Testis (tissue), 3 donors: Measurements from ENCODE around the gene TMIGD1. TPM values are rescaled to one million over a fixed set of nuclear protein-coding genes. Genes with fewer than 3 reads are reported as not detected.

Experiments used
- DNase-seq: peaks from one replicate; pipeline ENCODE4 v3.0.0-alpha.2; 2019
- H3K27ac ChIP-seq, 2 donors: fragments of 200-600 bp; sonication (generic); one replicate each; pipeline ENCODE4 v1.5.1; 2019
- H3K27me3 ChIP-seq: fragments of 200-600 bp; sonication (generic); one replicate; pipeline ENCODE4 v1.5.1; 2019
- H3K36me3 ChIP-seq: fragments of 200-600 bp; sonication (generic); one replicate; pipeline ENCODE4 v1.5.1; 2017; ENCODE audit warnings: low read depth; ENCODE audit errors: missing control alignments
- H3K4me1 ChIP-seq: fragments of 200-600 bp; sonication (generic); one replicate; pipeline ENCODE4 v1.5.1; 2019
- H3K4me3 ChIP-seq, 2 donors: fragments of 200-600 bp; sonication (generic); one replicate each; pipeline ENCODE4 v1.5.1; 2017 to 2019
- H3K9me3 ChIP-seq: fragments of 200-600 bp; sonication (generic); one replicate; pipeline ENCODE4 v1.5.1; 2017
- POLR2A ChIP-seq: fragments of 450-650 bp; IDR thresholded peaks from one replicate; pipeline ENCODE4 v1.6.1; 2017; ENCODE audit warnings: antibody characterized with exemption, mild to moderate bottlenecking, moderate library complexity
- WGBS, 2 donors: methylation state at CpG; one replicate each; pipeline ENCODE4 v1.1.5; 2018; 5-methylcytosine and 5-hydroxymethylcytosine counted together
- intact Hi-C: fragments of 100-400 bp; cut with DNase I; formaldehyde crosslinking; loops from one replicate; pipeline ENCODE4 v1.15.1; 2023; ENCODE audit warnings: low total_unique reads
- polyA plus RNA-seq: library from polyadenylated mRNA; stranded (reverse); fragments of 350-450 nt; fragmentation: Illumina TruSeq; extraction: RNeasy Lipid Tissue Mini Kit (QIAGEN cat#74804); gene quantifications from one replicate; pipeline ENCODE4 v1.2.3, GENCODE V29; 2014; ENCODE audit warnings: low read depth, low replicate concordance; ENCODE audit not compliant: insufficient read depth
- total RNA-seq, 2 donors: library from RNA; depleted of rRNA; stranded (reverse); fragments of >200 nt; gene quantifications; one replicate each; pipeline ENCODE4 v1.2.3, GENCODE V29; 2016
- TF ChIP-seq, protein P1 (sequence below), 3 experiments: fragments of 450-650 bp in 2 of 3; fragments of 200-600 bp in 1 of 3; sonication (generic) in 1 of 3; IDR thresholded peaks; one replicate each; pipeline ENCODE4 v1.5.1; 2016 to 2019; ENCODE audit warnings: antibody characterized with exemption in 3 of 3, mild to moderate bottlenecking in 2 of 3, moderate library complexity in 1 of 3

TMIGD1 gene
- total and polyA plus RNA-seq, 3 donors from 2014 or later: not detected

DNA sequence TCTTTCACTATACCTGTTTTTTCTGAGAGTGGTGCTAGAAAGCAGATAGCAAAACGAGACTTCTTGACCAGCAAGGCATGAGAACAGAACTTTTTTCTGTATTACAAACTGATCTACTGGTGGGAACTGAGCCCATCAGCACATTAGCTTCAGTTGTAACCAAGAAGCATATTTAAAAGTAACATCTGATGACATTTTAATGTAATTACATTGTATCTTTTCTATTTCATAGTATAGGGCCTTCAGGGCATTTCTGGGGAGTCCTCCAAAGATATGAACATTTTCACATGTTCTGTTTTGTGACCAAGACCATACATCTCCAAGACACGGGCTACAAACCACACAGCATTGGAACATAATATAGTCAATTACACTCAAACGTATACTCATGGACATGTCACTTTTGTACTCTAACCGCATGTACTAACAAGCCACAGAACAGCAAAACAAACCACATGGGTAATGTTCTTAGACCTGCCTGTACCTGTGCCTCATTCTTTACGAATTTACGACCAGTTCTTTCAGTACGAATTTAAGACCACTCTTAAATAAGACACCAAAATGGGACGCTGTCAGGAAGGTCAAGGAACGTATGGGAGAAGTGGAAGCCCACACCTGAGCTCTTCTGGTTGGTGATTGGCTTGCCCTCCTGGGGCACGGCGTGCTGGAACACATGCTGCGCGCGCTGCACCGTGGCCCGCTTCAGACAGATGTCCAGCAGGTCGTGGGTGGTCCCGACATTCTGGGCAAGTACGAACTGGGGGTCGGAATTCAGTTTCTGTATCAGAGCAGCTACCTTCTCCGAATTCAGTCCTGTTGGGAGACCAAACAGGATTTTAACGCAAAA is 42.9 kb downstream of the TMIGD1 start:
- WGBS, 2 donors: 1 to 2% methylated on average over 22 of the region's 22 CpGs
- Histone ChIP-seq H3K4me1 (peaks cover 12% of the 10 kb centered on the region), H3K27me3 (no peaks in the 10 kb centered on the region), H3K36me3 (no peaks in the 10 kb centered on the region), H3K4me3 (peak overlapping the region; percentile 91 to 92), H3K27ac (peak overlapping the region; percentile 36 to 74), H3K9me3 (no peaks in the 10 kb centered on the region)
- TF ChIP-seq, protein P1, sequence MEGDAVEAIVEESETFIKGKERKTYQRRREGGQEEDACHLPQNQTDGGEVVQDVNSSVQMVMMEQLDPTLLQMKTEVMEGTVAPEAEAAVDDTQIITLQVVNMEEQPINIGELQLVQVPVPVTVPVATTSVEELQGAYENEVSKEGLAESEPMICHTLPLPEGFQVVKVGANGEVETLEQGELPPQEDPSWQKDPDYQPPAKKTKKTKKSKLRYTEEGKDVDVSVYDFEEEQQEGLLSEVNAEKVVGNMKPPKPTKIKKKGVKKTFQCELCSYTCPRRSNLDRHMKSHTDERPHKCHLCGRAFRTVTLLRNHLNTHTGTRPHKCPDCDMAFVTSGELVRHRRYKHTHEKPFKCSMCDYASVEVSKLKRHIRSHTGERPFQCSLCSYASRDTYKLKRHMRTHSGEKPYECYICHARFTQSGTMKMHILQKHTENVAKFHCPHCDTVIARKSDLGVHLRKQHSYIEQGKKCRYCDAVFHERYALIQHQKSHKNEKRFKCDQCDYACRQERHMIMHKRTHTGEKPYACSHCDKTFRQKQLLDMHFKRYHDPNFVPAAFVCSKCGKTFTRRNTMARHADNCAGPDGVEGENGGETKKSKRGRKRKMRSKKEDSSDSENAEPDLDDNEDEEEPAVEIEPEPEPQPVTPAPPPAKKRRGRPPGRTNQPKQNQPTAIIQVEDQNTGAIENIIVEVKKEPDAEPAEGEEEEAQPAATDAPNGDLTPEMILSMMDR (IDR thresholded peaks at IDR 0.05): no peak
- TF ChIP-seq POLR2A: no peak
- intact Hi-C loops: no loop called here
- DNase-seq: peak; percentile 75

DNA sequence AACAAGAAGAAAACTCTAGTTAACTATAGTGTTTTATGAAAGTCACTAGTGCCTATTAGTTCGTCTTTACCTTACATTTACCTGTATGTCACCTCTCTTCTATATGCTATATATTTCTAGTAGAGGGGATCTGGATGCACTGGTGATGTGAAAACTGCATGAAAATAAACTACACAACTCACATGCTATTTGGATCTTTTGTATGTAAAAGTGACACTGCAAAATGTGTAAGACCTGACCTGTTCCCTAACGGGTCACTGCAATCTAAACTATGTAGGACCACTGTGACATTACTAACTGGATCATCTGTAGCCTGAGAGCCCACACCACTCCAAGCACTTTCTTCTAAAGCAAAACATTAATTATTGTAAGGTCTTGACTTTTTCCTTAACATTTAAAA is 43.8 kb downstream of the TMIGD1 start:
- TF ChIP-seq, protein P1 (IDR thresholded peaks at IDR 0.05): no peak
- TF ChIP-seq POLR2A: no peak
- no peaks in the 10 kb centered on the region for H3K36me3 ChIP-seq
- no peak overlapping the region for H3K4me3 ChIP-seq
- peaks cover 12% of the 10 kb centered on the region for H3K4me1 ChIP-seq
- intact Hi-C loops: no loop called here
- no peak for DNase-seq
- no peaks in the 10 kb centered on the region for H3K9me3 ChIP-seq
- no peak overlapping the region for H3K27ac ChIP-seq
- WGBS, 2 donors: 53 to 70% methylated on average over 2 of the region's 2 CpGs
- H3K27me3 ChIP-seq: no peaks in the 10 kb centered on the region

DNA sequence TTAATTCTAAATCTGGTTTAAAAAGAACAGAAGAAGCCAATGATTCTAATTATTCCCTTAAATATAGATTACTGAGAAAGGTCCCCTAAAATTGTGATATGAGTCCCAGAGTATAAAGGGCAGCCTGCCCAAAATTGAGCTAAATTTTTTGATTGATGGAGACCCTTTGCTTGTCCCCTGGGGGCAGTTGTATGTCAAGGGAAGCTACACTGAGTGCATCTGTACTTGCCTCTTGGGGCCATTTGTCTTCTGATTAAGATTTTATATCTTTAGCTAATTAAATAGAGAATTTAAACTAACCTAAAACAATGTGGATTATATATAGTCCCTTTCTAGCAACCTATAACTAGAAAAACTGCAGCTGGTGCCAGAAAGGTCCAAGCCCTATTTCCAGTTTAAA is 54.7 kb downstream of the TMIGD1 start:
- Histone ChIP-seq H3K27me3 (no peaks in the 10 kb centered on the region), H3K27ac (no peak overlapping the region), H3K36me3 (no peaks in the 10 kb centered on the region), H3K9me3 (no peaks in the 10 kb centered on the region), H3K4me1 (no peaks in the 10 kb centered on the region), H3K4me3 (no peak overlapping the region)
- TF ChIP-seq, protein P1 (IDR thresholded peaks at IDR 0.05): no peak
- TF ChIP-seq POLR2A: no peak
- intact Hi-C loops: loop anchor here (10.0 kb wide), 1 partner anchor 154 kb away; no protein-coding TSS in a partner anchor
- DNase-seq: no peak

DNA sequence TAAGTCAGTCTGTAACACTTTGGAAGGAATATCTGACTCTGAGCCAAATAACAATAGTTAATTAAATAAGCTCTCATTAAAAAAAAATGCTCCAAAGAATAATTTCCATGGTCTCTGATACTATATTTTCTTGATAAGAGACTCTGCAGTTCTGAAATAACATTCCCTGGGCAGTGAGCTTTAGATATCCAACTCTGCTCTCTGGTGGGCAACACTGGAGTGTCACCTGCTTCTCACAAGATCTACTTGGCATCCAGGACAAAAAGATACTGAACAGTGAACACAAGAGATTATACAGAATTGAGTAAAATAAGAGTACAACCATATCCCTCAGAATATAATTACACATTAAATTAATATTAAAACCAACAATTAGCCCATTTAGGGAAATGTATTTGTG is 55.8 kb downstream of the TMIGD1 start:
- DNase-seq: peak; percentile 76
- Histone ChIP-seq H3K4me1 (no peaks in the 10 kb centered on the region), H3K27ac (no peak overlapping the region), H3K9me3 (no peaks in the 10 kb centered on the region), H3K4me3 (no peak overlapping the region), H3K27me3 (no peaks in the 10 kb centered on the region), H3K36me3 (no peaks in the 10 kb centered on the region)
- no peak for TF ChIP-seq POLR2A
- TF ChIP-seq, protein P1 (IDR thresholded peaks at IDR 0.05): peak; percentile 28 to 47 (median 39)
- intact Hi-C loops: loop anchor here (10.0 kb wide), 1 partner anchor 153 kb away; no protein-coding TSS in a partner anchor
